Subcutaneous abdominal adipose tissue (tissue), 5 donors: ENCODE results near the gene CHD3.

Source experiments
- H3K27ac ChIP-seq: one replicate; pipeline ENCODE4 v1.7.0; 2013; ENCODE audit warnings: low read depth, mild to moderate bottlenecking, inconsistent platforms, low read length, moderate library complexity
- H3K27me3 ChIP-seq, 5 donors: one replicate each; pipeline ENCODE4 v1.7.0; 2013; ENCODE audit warnings: low read length in 5 of 5, inconsistent platforms in 1 of 5; ENCODE audit not compliant: control insufficient read depth in 5 of 5, insufficient read depth in 4 of 5
- H3K36me3 ChIP-seq, 5 donors: one replicate each; pipeline ENCODE4 v1.7.0; 2013; ENCODE audit warnings: low read length in 5 of 5; ENCODE audit not compliant: control insufficient read depth in 5 of 5, insufficient read depth in 5 of 5
- H3K4me1 ChIP-seq, 5 donors: one replicate each; pipeline ENCODE4 v1.7.0; 2013; ENCODE audit warnings: low read length in 5 of 5, mild to moderate bottlenecking in 3 of 5, moderate library complexity in 1 of 5; ENCODE audit not compliant: control insufficient read depth in 5 of 5, insufficient read depth in 5 of 5
- H3K4me3 ChIP-seq, 5 donors: one replicate each; pipeline ENCODE4 v1.7.0; 2013; ENCODE audit warnings: low read length in 5 of 5, low read depth in 1 of 5
- H3K9ac ChIP-seq, 5 donors: one replicate each; pipeline ENCODE4 v1.7.0; 2013; ENCODE audit warnings: low read length in 5 of 5, mild to moderate bottlenecking in 4 of 5, moderate library complexity in 3 of 5
- H3K9me3 ChIP-seq, 5 donors: one replicate each; pipeline ENCODE4 v1.7.0; 2013; ENCODE audit warnings: low read length in 5 of 5; ENCODE audit not compliant: control insufficient read depth in 5 of 5
- donor health status: healthy.
- donor health status: healthy.
- donor health status: healthy.
- donor health status: healthy.
- donor health status: healthy.

The CHD3 gene

GRCh38 chr17:7843536-7844291 is 44.9 kb upstream of the CHD3 start:
- peak overlapping the region; percentile 79 to 94 (median 91) for H3K4me3 ChIP-seq
- H3K36me3 ChIP-seq, result peaks cover 0 to 41% (median 26%) of the 10 kb centered on the region in 5 donors
- peaks cover 12 to 54% (median 41%) of the 10 kb centered on the region in 5 donors for H3K4me1 ChIP-seq

GRCh38 chr17:7844292-7845154 is 44.1 kb upstream of the CHD3 start:
- H3K36me3 ChIP-seq, result peaks cover 0 to 46% (median 33%) of the 10 kb centered on the region in 5 donors
- H3K4me3 ChIP-seq, result peak overlapping the region; percentile 68 to 94 (median 91)
- H3K9ac ChIP-seq, result peak overlapping the region; percentile 81 to 98 (median 95)
- H3K4me1 ChIP-seq, result peaks cover 12 to 46% (median 34%) of the 10 kb centered on the region in 5 donors
- H3K27ac ChIP-seq, result peak overlapping the region; percentile 100
- H3K9me3 ChIP-seq, result no peaks in the 10 kb centered on the region
- H3K27me3 ChIP-seq, result peaks cover 0 to 6% (median 0%) of the 10 kb centered on the region in 5 donors

More at GRCh38 chr17:7843536-7844291, 44.9 kb upstream of the CHD3 start:
- Histone ChIP-seq H3K27ac (peak overlapping the region; percentile 100), H3K27me3 (peaks cover 0 to 6% (median 0%) of the 10 kb centered on the region in 5 donors), H3K9ac (peak overlapping the region; percentile 92 to 100 (median 99)), H3K9me3 (no peaks in the 10 kb centered on the region)

GRCh38 chr17:7845359-7846062 is 43.1 kb upstream of the CHD3 start:
- Histone ChIP-seq H3K9me3 (no peaks in the 10 kb centered on the region), H3K27ac (peak overlapping the region; percentile 100), H3K36me3 (peaks cover 0 to 51% (median 43%) of the 10 kb centered on the region in 5 donors), H3K9ac (peak overlapping the region in 4 of 5 donors; percentile 92 to 98 (median 96)), H3K4me3 (peak overlapping the region; percentile 48 to 94 (median 91)), H3K27me3 (peaks cover 0 to 6% (median 0%) of the 10 kb centered on the region in 5 donors), H3K4me1 (peaks cover 12 to 40% (median 27%) of the 10 kb centered on the region in 5 donors)

GRCh38 chr17:7846063-7846735 is 42.4 kb upstream of the CHD3 start:
- Histone ChIP-seq H3K9me3 (no peaks in the 10 kb centered on the region), H3K27ac (no peak overlapping the region), H3K4me3 (peak overlapping the region in 3 of 5 donors; percentile 6 to 17 (median 16)), H3K36me3 (peaks cover 0 to 56% (median 49%) of the 10 kb centered on the region in 5 donors), H3K9ac (no peak overlapping the region), H3K27me3 (peaks cover 0 to 6% (median 0%) of the 10 kb centered on the region in 5 donors), H3K4me1 (peaks cover 9 to 36% (median 21%) of the 10 kb centered on the region in 5 donors)

- Histone ChIP-seq H3K4me3 (peak overlapping the region in 1 of 5 donors; percentile 16), H3K27ac (no peak overlapping the region), H3K36me3 (peaks cover 0 to 63% (median 56%) of the 10 kb centered on the region in 5 donors), H3K9me3 (no peaks in the 10 kb centered on the region), H3K9ac (no peak overlapping the region), H3K27me3 (peaks cover 0 to 6% (median 0%) of the 10 kb centered on the region in 5 donors), H3K4me1 (peaks cover 6 to 40% (median 22%) of the 10 kb centered on the region in 5 donors)
Observed at GRCh38 chr17:7846765-7847661, 41.6 kb upstream of the CHD3 start.

GRCh38 chr17:7848131-7848579 is 40.4 kb upstream of the CHD3 start:
- H3K4me1 ChIP-seq, result peaks cover 2 to 39% (median 26%) of the 10 kb centered on the region in 5 donors
- no peak overlapping the region for H3K9ac ChIP-seq
- H3K36me3 ChIP-seq, result peaks cover 0 to 73% (median 68%) of the 10 kb centered on the region in 5 donors
- H3K27ac ChIP-seq, result no peak overlapping the region
- H3K4me3 ChIP-seq, result no peak overlapping the region
- H3K27me3 ChIP-seq, result peaks cover 0 to under 1% (median 0%) of the 10 kb centered on the region in 5 donors
- no peaks in the 10 kb centered on the region for H3K9me3 ChIP-seq

- Histone ChIP-seq H3K27me3 (no peaks in the 10 kb centered on the region), H3K36me3 (peaks cover 0 to 76% (median 71%) of the 10 kb centered on the region in 5 donors), H3K9ac (no peak overlapping the region), H3K4me3 (no peak overlapping the region), H3K27ac (no peak overlapping the region), H3K9me3 (no peaks in the 10 kb centered on the region), H3K4me1 (peaks cover 2 to 33% (median 24%) of the 10 kb centered on the region in 5 donors)
Observed at GRCh38 chr17:7848739-7849129, 39.9 kb upstream of the CHD3 start.

GRCh38 chr17:7849130-7849750 is 39.3 kb upstream of the CHD3 start:
- Histone ChIP-seq H3K36me3 (peaks cover 0 to 76% (median 71%) of the 10 kb centered on the region in 5 donors), H3K4me3 (no peak overlapping the region), H3K27ac (no peak overlapping the region), H3K4me1 (peaks cover 2 to 29% (median 22%) of the 10 kb centered on the region in 5 donors), H3K9ac (no peak overlapping the region), H3K9me3 (no peaks in the 10 kb centered on the region), H3K27me3 (no peaks in the 10 kb centered on the region)
